Hematopoietic multipotent progenitor cell treated with erythropoietin and hydrocortisone succinate and interleukin-3 and kit ligand, for 4 days (in vitro differentiated cells): ENCODE data around the gene FUT7.

Experiments used
- DNase-seq: peaks from one replicate; pipeline ENCODE4 v3.0.0-alpha.2; 2015

The FUT7 gene

DNA sequence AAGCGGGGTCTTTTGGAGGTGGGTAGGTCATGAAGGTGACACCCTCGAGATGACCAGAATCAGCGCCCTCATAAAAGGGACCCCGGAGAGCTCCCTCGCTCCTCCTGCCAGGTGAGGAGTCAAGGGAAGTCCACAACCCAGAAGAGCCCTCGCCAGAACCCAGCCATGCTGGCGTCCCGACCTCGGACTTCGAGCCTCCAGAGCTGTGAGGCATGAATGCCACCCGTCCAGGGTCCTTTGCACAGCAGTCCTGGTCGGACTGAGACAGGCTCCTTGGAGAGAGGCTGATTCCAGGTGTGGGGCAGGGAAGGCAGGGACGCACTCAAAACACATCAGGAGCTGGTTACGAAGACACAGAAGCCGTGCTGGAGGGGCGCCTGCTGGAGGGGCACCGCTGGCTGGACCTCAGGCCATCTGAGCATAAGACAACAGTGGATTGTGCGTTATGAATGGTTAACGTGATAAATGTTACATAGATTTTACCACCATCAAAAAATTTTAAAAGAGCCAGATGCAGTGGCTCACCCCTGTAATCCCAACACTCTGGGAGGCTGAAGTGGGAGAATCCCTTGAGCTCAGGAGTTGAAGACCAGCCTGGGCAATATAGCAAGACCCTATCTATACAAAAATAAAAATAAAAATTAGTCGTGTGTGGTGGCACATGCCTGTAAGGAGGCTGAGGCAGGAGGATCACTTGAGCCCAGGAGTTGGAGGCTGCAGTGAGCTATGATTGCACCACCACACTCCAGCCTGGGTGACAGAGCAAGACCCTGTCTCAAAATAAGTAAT lies 29.8 kb downstream of the FUT7 start:
- no peak for DNase-seq

DNA sequence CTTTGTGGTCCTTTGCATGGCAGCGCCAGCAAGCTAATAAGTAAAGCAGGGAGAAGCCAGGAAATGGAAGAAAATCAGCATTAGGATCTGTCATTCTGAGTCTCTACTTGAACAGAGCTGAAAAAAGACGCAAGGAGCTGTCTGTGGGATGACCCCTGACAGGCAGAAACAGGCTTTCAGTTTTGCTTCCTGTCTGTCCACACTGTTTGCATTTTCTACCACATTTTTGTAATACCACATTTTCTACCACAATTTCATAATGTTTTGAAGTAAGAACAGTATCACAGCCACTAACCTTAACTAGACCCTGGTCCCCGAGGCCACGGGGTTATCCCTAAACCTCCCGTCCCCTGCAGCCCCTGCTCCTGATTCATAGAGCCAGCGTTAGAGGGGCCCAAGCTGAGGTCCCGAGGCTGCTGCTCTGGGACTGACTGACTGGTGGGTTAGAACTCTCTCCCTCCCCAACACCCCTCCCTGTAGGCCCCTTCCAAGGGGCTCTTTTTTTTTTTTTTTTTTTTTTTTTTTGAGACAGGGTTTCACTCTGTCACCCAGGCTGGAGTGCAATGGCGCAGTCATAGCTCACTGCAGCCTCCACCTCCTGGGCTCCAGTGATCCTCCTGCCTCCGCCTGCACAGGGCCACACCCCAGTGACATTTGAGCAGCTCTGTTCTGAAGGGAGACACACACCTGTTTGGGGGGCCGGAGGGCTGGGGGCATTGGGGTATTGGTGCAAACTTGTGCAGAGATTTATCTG lies 31.5 kb downstream of the FUT7 start:
- peak; percentile 75 for DNase-seq

DNA sequence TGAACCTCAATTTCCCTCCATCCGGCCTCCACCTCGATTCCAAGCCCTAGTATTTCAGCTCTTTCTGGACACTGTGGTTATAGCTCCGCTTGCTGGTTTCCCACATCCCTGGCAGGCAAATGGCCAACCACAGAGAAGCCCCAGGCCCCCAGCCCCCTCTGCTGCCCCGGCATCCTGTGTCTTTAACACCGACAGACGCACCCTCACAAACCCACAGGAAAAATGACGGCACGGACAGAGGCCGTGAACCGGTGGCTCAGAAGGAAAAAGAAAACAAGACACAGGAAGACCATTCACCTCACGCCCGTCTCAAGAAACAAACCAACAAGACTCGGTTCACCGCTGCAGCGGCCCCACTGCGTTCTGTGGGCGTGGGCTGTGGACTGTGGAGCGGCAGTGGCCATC lies 34.1 kb downstream of the FUT7 start:
- no peak for DNase-seq

- no peak for DNase-seq
These were observed 34.5 kb downstream of the FUT7 start for GRCh38 chr9:136997371-136997770.

- peak; percentile 75 for DNase-seq
These were observed 35.3 kb downstream of the FUT7 start, which contains the start of gene CLIC3 for GRCh38 chr9:136996361-136997292. Gene CLIC3, minus strand, starts transcription at chr9:136996568. Its CDS starts 25 bp downstream, at chr9:136996543.

- no peak for DNase-seq
These were observed 36.0 kb downstream of the FUT7 start for GRCh38 chr9:136995772-136996311.

- no peak for DNase-seq
These were observed 36.5 kb downstream of the FUT7 start for GRCh38 chr9:136995362-136995761.

DNA sequence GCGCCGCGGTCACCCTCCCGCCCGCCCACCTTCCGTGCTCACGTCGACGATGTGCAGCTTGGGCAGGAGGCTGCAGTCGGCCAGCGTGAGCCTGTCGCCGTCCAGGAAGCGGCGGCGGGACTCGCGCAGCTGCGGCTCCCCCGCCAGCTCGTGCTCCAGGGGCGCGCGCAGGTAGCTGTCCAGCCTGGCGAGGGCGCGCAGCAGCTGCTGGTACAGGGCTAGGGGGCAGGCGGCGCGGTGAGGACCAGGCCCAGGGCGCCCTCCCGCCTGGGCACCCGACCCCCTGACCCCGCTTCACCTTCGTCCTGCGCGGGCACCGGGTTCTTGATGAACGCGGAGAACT lies 37.0 kb downstream of the FUT7 start:
- no peak for DNase-seq

GRCh38 chr9:136994180-136994887 lies 37.6 kb downstream of the FUT7 start:
- DNase-seq = no peak

DNA sequence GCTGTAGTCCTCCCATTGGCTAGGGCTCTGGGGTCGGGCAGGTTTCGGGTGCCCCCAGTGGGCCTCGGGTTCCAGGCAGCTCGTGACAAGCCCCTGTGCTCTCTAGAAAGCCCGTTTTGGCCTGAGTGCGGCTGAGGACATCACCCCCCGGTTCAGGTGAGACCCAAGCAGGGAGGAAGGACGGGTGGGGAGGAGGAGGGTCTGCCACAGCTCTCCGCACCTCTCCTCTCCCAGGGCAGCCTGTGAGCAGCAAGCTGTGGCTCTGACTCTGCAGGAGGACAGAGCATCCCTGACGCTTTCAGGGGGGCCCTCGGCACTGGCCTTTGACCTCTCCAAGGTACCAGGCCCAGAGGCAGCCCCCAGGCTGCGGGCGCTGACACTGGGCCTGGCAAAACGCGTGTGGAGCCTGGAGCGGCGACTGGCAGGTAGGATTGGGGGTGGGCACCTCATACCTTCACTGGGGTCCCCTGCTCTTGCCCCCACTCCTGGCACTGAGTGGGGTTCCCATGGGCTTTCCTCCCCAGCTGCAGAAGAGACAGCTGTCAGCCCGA lies 39.0 kb downstream of the FUT7 start:
- no peak for DNase-seq

- DNase-seq = peak; percentile 97
These were observed 39.7 kb downstream of the FUT7 start, which contains the start of gene PAXX for GRCh38 chr9:136991993-136992818. Gene PAXX, plus strand, starts transcription at chr9:136992422. Its CDS starts 22 bp downstream, at chr9:136992444.

GRCh38 chr9:136990242-136990911 lies 41.5 kb downstream of the FUT7 start:
- DNase-seq = no peak

- DNase-seq = no peak
These were observed 43.0 kb downstream of the FUT7 start for GRCh38 chr9:136988872-136989271.

DNA sequence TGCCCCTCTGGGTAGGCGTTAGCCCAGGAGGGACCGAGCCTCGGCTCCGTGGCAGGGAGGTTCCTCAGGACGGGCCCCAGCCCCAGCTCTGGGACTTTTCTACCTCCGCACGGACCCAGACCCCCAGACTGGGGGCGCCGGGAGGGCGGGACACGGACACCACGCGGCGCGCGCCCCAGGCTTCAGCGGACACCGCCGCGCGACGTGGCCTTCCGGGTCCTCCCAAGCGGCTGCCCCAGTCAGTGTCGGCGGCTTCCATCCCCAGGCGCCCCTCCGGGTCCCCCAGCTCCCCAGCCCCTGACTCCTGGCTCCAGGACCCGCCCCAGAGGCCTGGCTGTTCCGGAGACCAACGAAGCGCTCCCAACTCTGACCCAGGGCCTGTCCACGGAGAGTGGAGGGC lies 46.0 kb downstream of the FUT7 start:
- DNase-seq = no peak

- DNase-seq = no peak
These were observed 46.8 kb downstream of the FUT7 start for GRCh38 chr9:136985027-136985602.

- no peak for DNase-seq
These were observed 47.3 kb downstream of the FUT7 start for GRCh38 chr9:136984464-136985026.

GRCh38 chr9:136983656-136984314 lies 48.1 kb downstream of the FUT7 start:
- no peak for DNase-seq

- DNase-seq = no peak
These were observed 48.7 kb downstream of the FUT7 start for GRCh38 chr9:136983167-136983566.
